Testis (tissue), 3 donors: ENCODE data around the gene SEZ6L2. TPM values are rescaled to one million over a fixed set of nuclear protein-coding genes. Genes with fewer than 3 reads are reported as not detected.

Experiments
- DNase-seq: peaks from one replicate; pipeline ENCODE4 v3.0.0-alpha.2; 2019
- H3K27ac ChIP-seq, 2 donors: fragments of 200-600 bp; sonication (generic); one replicate each; pipeline ENCODE4 v1.5.1; 2019
- H3K27me3 ChIP-seq: fragments of 200-600 bp; sonication (generic); one replicate; pipeline ENCODE4 v1.5.1; 2019
- H3K36me3 ChIP-seq: fragments of 200-600 bp; sonication (generic); one replicate; pipeline ENCODE4 v1.5.1; 2017; ENCODE audit warnings: low read depth; ENCODE audit errors: missing control alignments
- H3K4me1 ChIP-seq: fragments of 200-600 bp; sonication (generic); one replicate; pipeline ENCODE4 v1.5.1; 2019
- H3K4me3 ChIP-seq, 2 donors: fragments of 200-600 bp; sonication (generic); one replicate each; pipeline ENCODE4 v1.5.1; 2017 to 2019
- H3K9me3 ChIP-seq: fragments of 200-600 bp; sonication (generic); one replicate; pipeline ENCODE4 v1.5.1; 2017
- POLR2A ChIP-seq: fragments of 450-650 bp; IDR thresholded peaks from one replicate; pipeline ENCODE4 v1.6.1; 2017; ENCODE audit warnings: antibody characterized with exemption, mild to moderate bottlenecking, moderate library complexity
- WGBS, 2 donors: methylation state at CpG; one replicate each; pipeline ENCODE4 v1.1.5; 2018; 5-methylcytosine and 5-hydroxymethylcytosine counted together
- intact Hi-C: fragments of 100-400 bp; cut with DNase I; formaldehyde crosslinking; loops from one replicate; pipeline ENCODE4 v1.15.1; 2023; ENCODE audit warnings: low total_unique reads
- polyA plus RNA-seq: library from polyadenylated mRNA; stranded (reverse); fragments of 350-450 nt; fragmentation: Illumina TruSeq; extraction: RNeasy Lipid Tissue Mini Kit (QIAGEN cat#74804); gene quantifications from one replicate; pipeline ENCODE4 v1.2.3, GENCODE V29; 2014; ENCODE audit warnings: low read depth, low replicate concordance; ENCODE audit not compliant: insufficient read depth
- total RNA-seq, 2 donors: library from RNA; depleted of rRNA; stranded (reverse); fragments of >200 nt; gene quantifications; one replicate each; pipeline ENCODE4 v1.2.3, GENCODE V29; 2016
- TF ChIP-seq, protein P1 (sequence below), 3 experiments: fragments of 450-650 bp in 2 of 3; fragments of 200-600 bp in 1 of 3; sonication (generic) in 1 of 3; IDR thresholded peaks; one replicate each; pipeline ENCODE4 v1.5.1; 2016 to 2019; ENCODE audit warnings: antibody characterized with exemption in 3 of 3, mild to moderate bottlenecking in 2 of 3, moderate library complexity in 1 of 3

SEZ6L2 gene
- total and polyA plus RNA-seq, 3 donors from 2014 or later = 40.9 to 57.5 (median 43.7) TPM

DNA sequence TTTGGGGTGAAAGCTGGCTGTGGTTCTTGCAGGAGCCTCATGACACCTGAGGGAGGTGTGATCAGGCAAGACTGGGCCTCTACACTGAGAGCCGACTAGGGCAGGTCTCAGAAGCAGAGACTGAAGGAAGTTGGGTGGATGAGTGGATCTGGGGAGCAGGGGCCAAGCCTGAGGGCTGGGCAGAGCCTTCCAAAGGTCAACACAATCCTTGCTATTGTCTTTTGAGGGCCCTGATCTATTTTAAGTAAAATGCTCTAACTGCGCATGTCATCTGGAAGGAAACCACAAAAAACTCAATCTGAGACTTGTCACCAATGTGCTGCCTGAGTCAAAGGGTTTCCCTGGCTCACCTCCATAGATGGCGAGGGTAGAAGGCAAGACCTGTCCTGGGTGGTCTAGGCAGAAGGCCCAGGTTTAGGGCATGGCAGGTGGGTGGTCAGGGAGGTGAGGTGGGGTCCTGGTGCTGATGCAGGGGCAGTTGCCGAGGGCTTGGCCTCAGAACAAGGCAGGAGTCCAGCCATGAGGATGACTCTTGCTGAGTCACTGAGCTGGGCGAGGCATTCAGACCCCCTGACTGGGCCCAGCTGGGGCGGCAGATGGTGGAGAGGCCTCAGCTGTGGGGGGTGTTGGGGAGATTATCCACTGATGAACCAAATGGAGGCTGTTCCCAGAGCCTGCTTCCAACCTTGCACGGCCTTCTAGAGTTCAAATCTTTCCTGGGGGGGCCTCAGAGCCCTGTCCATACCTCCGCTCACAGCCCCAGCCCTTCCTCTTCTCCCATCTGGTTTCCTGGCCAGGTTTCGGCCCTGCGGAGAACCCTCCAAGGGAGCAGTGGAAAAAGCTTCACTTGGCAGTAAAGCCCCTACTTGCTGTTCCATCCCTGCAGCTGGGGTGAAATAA is 74.0 kb downstream of the SEZ6L2 start:
- intact Hi-C loops = no loop called here

DNA sequence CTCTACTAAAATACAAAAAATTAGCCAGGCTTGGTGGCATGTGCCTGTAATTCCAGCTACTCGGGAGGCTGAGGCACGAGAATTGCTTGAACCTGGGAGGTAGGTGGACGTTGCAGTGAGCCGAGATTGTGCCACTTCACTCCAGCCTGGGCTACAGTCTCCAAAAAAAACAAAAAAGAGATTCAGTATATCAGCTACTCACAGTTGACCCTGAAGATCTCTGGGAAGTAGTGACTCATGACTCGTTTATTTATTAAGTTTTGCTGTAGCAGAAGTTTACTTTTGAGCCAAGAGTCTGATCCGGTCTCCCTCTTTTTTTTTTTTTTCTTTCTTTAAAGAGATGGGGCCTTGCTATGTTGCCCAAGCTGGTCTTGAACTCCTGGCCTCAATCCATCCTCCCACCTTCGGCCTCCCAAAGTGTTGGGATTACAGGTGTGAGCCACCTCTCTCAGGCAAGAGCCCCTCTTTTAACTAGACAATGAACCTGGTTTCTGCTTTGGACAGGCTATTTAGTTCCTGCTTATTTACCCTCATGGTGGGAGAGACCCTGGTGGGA is 74.7 kb downstream of the SEZ6L2 start:
- H3K27ac ChIP-seq = peak overlapping the region; percentile 88 to 91
- WGBS, 2 donors = 29 to 39% methylated on average over 7 of the region's 7 CpGs
- no peaks in the 10 kb centered on the region for H3K36me3 ChIP-seq
- DNase-seq = no peak
- TF ChIP-seq POLR2A = no peak
- TF ChIP-seq, protein P1, sequence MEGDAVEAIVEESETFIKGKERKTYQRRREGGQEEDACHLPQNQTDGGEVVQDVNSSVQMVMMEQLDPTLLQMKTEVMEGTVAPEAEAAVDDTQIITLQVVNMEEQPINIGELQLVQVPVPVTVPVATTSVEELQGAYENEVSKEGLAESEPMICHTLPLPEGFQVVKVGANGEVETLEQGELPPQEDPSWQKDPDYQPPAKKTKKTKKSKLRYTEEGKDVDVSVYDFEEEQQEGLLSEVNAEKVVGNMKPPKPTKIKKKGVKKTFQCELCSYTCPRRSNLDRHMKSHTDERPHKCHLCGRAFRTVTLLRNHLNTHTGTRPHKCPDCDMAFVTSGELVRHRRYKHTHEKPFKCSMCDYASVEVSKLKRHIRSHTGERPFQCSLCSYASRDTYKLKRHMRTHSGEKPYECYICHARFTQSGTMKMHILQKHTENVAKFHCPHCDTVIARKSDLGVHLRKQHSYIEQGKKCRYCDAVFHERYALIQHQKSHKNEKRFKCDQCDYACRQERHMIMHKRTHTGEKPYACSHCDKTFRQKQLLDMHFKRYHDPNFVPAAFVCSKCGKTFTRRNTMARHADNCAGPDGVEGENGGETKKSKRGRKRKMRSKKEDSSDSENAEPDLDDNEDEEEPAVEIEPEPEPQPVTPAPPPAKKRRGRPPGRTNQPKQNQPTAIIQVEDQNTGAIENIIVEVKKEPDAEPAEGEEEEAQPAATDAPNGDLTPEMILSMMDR (IDR thresholded peaks at IDR 0.05) = no peak
- H3K27me3 ChIP-seq = no peaks in the 10 kb centered on the region
- no peaks in the 10 kb centered on the region for H3K9me3 ChIP-seq
- intact Hi-C loops = no loop called here
- H3K4me3 ChIP-seq = no peak overlapping the region
- H3K4me1 ChIP-seq = peaks cover 84% of the 10 kb centered on the region

More for the DNA sequence above, 74.0 kb downstream of the SEZ6L2 start:
- Histone ChIP-seq H3K27me3 (no peaks in the 10 kb centered on the region), H3K36me3 (no peaks in the 10 kb centered on the region), H3K9me3 (no peaks in the 10 kb centered on the region), H3K4me1 (peaks cover 79% of the 10 kb centered on the region), H3K4me3 (no peak overlapping the region), H3K27ac (peak overlapping the region; percentile 88 to 91)
- no peak for DNase-seq
- 34 to 59% methylated on average over 7 to 10 of the region's 10 CpGs for WGBS, 2 donors
- TF ChIP-seq POLR2A = no peak
- TF ChIP-seq, protein P1 (IDR thresholded peaks at IDR 0.05) = no peak

DNA sequence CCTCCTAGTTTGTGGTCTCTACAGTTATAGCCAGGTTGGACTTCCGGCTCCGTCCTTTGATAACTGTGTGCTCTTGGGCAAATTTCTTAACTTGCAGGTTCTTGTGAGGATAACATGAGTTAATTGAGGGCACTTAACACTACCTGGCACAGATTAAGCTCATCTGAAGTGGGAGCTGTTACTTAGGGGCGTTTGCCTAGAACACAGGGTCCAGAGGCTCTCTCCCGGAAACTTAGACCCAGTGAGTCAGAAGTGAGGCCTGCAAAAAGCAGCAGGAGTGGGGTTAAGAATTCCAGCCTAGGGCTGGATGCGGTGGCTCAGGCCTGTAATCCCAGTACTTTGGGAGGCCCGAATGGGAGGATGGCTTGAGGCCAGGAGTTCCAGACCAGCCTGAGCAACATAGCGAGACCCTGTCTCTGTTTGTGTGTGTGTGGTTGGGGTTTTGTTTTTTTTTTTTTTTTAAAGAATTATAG is 77.7 kb downstream of the SEZ6L2 start:
- Histone ChIP-seq H3K27me3 (no peaks in the 10 kb centered on the region), H3K9me3 (no peaks in the 10 kb centered on the region), H3K4me3 (peak overlapping the region; percentile 63 to 70), H3K36me3 (no peaks in the 10 kb centered on the region), H3K27ac (peak overlapping the region; percentile 91 to 93), H3K4me1 (peaks cover 70% of the 10 kb centered on the region)
- intact Hi-C loops = no loop called here
- WGBS, 2 donors = 27% methylated on average over 7 of the region's 7 CpGs
- TF ChIP-seq POLR2A = no peak
- TF ChIP-seq, protein P1 (IDR thresholded peaks at IDR 0.05) = no peak
- no peak for DNase-seq

Other genes starting within 250 kb of the SEZ6L2 start
- under 1 TPM in 1 of 2 donors, not detected in 1; 0.74 TPM for gene SPN, start 236.3 kb downstream of the SEZ6L2 start, total RNA-seq
- 3.2 TPM for gene SPN, start 236.3 kb downstream of the SEZ6L2 start, polyA plus RNA-seq
- gene QPRT, start 220.4 kb downstream of the SEZ6L2 start, total RNA-seq = 1 to 10 TPM; 4.3 to 7.6 TPM
- gene QPRT, start 220.4 kb downstream of the SEZ6L2 start, polyA plus RNA-seq = 13.6 TPM
- under 1 TPM; 0.31 to 0.79 TPM for gene C16orf54, start 153.6 kb downstream of the SEZ6L2 start, total RNA-seq
- gene C16orf54, start 153.6 kb downstream of the SEZ6L2 start, polyA plus RNA-seq = 1.1 TPM
- under 1 TPM in 1 of 2 donors, not detected in 1; 0.12 TPM for gene ZG16, start 121.3 kb downstream of the SEZ6L2 start, total RNA-seq
- not detected for gene ZG16, start 121.3 kb downstream of the SEZ6L2 start, polyA plus RNA-seq
- 10 to 100 TPM; 79.8 to 85.1 TPM for gene KIF22, start 108.8 kb downstream of the SEZ6L2 start, total RNA-seq
- 69.6 TPM for gene KIF22, start 108.8 kb downstream of the SEZ6L2 start, polyA plus RNA-seq
- gene MAZ, start 93.0 kb downstream of the SEZ6L2 start, total RNA-seq = 100 to 1,000 TPM; 173 to 186 TPM
- gene MAZ, start 93.0 kb downstream of the SEZ6L2 start, polyA plus RNA-seq = 217 TPM
- 10 to 100 TPM; 13.3 to 18.0 TPM for gene PRRT2, start 87.4 kb downstream of the SEZ6L2 start, total RNA-seq
- gene PRRT2, start 87.4 kb downstream of the SEZ6L2 start, polyA plus RNA-seq = 8.0 TPM
- 10 to 100 TPM; 53.0 to 68.4 TPM for gene PAGR1, start 83.4 kb downstream of the SEZ6L2 start, total RNA-seq
- 36.1 TPM for gene PAGR1, start 83.4 kb downstream of the SEZ6L2 start, polyA plus RNA-seq
- gene MVP, start 79.1 kb downstream of the SEZ6L2 start, total RNA-seq = 100 to 1,000 TPM; 147 to 224 TPM
- 119 TPM for gene MVP, start 79.1 kb downstream of the SEZ6L2 start, polyA plus RNA-seq
- gene CDIPT, start 36.3 kb downstream of the SEZ6L2 start, total RNA-seq = 100 to 1,000 TPM in 1 of 2 donors, 10 to 100 TPM in 1; 90.3 to 100 TPM
- 68.7 TPM for gene CDIPT, start 36.3 kb downstream of the SEZ6L2 start, polyA plus RNA-seq
- 10 to 100 TPM in 1 of 2 donors, 1 to 10 TPM in 1; 6.2 to 13.7 TPM for gene ASPHD1, start 938 bp upstream of the SEZ6L2 start, total RNA-seq
- 11.1 TPM for gene ASPHD1, start 938 bp upstream of the SEZ6L2 start, polyA plus RNA-seq
- 100 to 1,000 TPM; 202 to 241 TPM for gene KCTD13, start 26.7 kb upstream of the SEZ6L2 start, total RNA-seq
- 126 TPM for gene KCTD13, start 26.7 kb upstream of the SEZ6L2 start, polyA plus RNA-seq
- 100 to 1,000 TPM; 160 to 203 TPM for gene TMEM219, start 62.5 kb upstream of the SEZ6L2 start, total RNA-seq
- gene TMEM219, start 62.5 kb upstream of the SEZ6L2 start, polyA plus RNA-seq = 280 TPM
- gene TAOK2, start 74.3 kb upstream of the SEZ6L2 start, total RNA-seq = 100 to 1,000 TPM; 126 to 140 TPM
- 66.5 TPM for gene TAOK2, start 74.3 kb upstream of the SEZ6L2 start, polyA plus RNA-seq
- 10 to 100 TPM; 32.1 to 40.2 TPM for gene HIRIP3, start 96.1 kb upstream of the SEZ6L2 start, total RNA-seq
- 57.3 TPM for gene HIRIP3, start 96.1 kb upstream of the SEZ6L2 start, polyA plus RNA-seq
- gene INO80E, start 96.7 kb upstream of the SEZ6L2 start, total RNA-seq = 10 to 100 TPM; 64.0 to 72.3 TPM
- 98.1 TPM for gene INO80E, start 96.7 kb upstream of the SEZ6L2 start, polyA plus RNA-seq
- 10 to 100 TPM; 28.3 to 45.3 TPM for gene DOC2A, start 111.5 kb upstream of the SEZ6L2 start, total RNA-seq
- 75.1 TPM for gene DOC2A, start 111.5 kb upstream of the SEZ6L2 start, polyA plus RNA-seq
- 10 to 100 TPM; 12.4 to 91.3 TPM for gene C16orf92, start 123.6 kb upstream of the SEZ6L2 start, total RNA-seq
- 20.3 TPM for gene C16orf92, start 123.6 kb upstream of the SEZ6L2 start, polyA plus RNA-seq
- 10 to 100 TPM; 51.8 to 82.7 TPM for gene TLCD3B, start 131.7 kb upstream of the SEZ6L2 start, total RNA-seq
- 194 TPM for gene TLCD3B, start 131.7 kb upstream of the SEZ6L2 start, polyA plus RNA-seq
- gene ALDOA, start 166.2 kb upstream of the SEZ6L2 start, total RNA-seq = 100 to 1,000 TPM; 373 to 521 TPM
- 467 TPM for gene ALDOA, start 166.2 kb upstream of the SEZ6L2 start, polyA plus RNA-seq
- 100 to 1,000 TPM in 1 of 2 donors, 10 to 100 TPM in 1; 82.1 to 109 TPM for gene PPP4C, start 176.4 kb upstream of the SEZ6L2 start, total RNA-seq
- 154 TPM for gene PPP4C, start 176.4 kb upstream of the SEZ6L2 start, polyA plus RNA-seq
- gene TBX6, start 192.4 kb upstream of the SEZ6L2 start, total RNA-seq = 1 to 10 TPM; 1.3 to 2.9 TPM
- 1.7 TPM for gene TBX6, start 192.4 kb upstream of the SEZ6L2 start, polyA plus RNA-seq
- gene YPEL3, start 196.7 kb upstream of the SEZ6L2 start, total RNA-seq = 10 to 100 TPM; 69.4 to 75.3 TPM
- gene YPEL3, start 196.7 kb upstream of the SEZ6L2 start, polyA plus RNA-seq = 55.3 TPM
- 1 to 10 TPM; 1.5 to 4.0 TPM for gene GDPD3, start 214.0 kb upstream of the SEZ6L2 start, total RNA-seq
- gene GDPD3, start 214.0 kb upstream of the SEZ6L2 start, polyA plus RNA-seq = 7.2 TPM
- 10 to 100 TPM; 69.4 to 81.8 TPM for gene MAPK3, start 223.7 kb upstream of the SEZ6L2 start, total RNA-seq
- gene MAPK3, start 223.7 kb upstream of the SEZ6L2 start, polyA plus RNA-seq = 109 TPM